ENCODE results near the gene C16orf95. TPM values are rescaled to one million over a fixed set of nuclear protein-coding genes. Genes with fewer than 3 reads are reported as not detected.

The C16orf95 gene
- total and polyA plus RNA-seq, 4 donors, result 0.48 to 4.3 (median 2.1) TPM

- H3K36me3 ChIP-seq (ENCODE audit: control insufficient read depth in 4 of 4, insufficient read depth in 4 of 4, low read length in 4 of 4), result peaks cover 12 to 28% (median 21%) of the 10 kb centered on the region in 4 donors
- no peak for ATAC-seq (ENCODE audit: insufficient read depth, low FRiP score)
- TF ChIP-seq, protein P1, sequence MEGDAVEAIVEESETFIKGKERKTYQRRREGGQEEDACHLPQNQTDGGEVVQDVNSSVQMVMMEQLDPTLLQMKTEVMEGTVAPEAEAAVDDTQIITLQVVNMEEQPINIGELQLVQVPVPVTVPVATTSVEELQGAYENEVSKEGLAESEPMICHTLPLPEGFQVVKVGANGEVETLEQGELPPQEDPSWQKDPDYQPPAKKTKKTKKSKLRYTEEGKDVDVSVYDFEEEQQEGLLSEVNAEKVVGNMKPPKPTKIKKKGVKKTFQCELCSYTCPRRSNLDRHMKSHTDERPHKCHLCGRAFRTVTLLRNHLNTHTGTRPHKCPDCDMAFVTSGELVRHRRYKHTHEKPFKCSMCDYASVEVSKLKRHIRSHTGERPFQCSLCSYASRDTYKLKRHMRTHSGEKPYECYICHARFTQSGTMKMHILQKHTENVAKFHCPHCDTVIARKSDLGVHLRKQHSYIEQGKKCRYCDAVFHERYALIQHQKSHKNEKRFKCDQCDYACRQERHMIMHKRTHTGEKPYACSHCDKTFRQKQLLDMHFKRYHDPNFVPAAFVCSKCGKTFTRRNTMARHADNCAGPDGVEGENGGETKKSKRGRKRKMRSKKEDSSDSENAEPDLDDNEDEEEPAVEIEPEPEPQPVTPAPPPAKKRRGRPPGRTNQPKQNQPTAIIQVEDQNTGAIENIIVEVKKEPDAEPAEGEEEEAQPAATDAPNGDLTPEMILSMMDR (IDR thresholded peaks at IDR 0.05; ENCODE audit: control extremely low read depth, extremely low read depth), result no peak
- DNase-seq, result no peak
- no peak overlapping the region for H3K27ac ChIP-seq (ENCODE audit: low read depth in 1 of 2, low read length in 1 of 2)
- peaks cover 1 to 16% (median 9%) of the 10 kb centered on the region in 5 donors for H3K4me1 ChIP-seq (ENCODE audit: control insufficient read depth in 5 of 5, insufficient read depth in 5 of 5, low read length in 5 of 5)
- H3K9ac ChIP-seq (ENCODE audit: insufficient read depth in 1 of 2, low read length in 2 of 2), result no peak overlapping the region
- WGBS, 2 donors, result 96 to 98% methylated on average over 8 of the region's 8 CpGs
- H3K9me3 ChIP-seq (ENCODE audit: control insufficient read depth in 4 of 4, insufficient read depth in 3 of 4, low read length in 3 of 4), result peaks cover 0 to 2% (median 0%) of the 10 kb centered on the region in 4 donors
- no peaks in the 10 kb centered on the region for H3K27me3 ChIP-seq (ENCODE audit: control insufficient read depth in 3 of 3, insufficient read depth in 3 of 3, low read length in 2 of 3)
- no peak overlapping the region for H3K4me3 ChIP-seq
Measured at GRCh38 chr16:87361916-87362619, 44.9 kb upstream of the C16orf95 start.

DNA sequence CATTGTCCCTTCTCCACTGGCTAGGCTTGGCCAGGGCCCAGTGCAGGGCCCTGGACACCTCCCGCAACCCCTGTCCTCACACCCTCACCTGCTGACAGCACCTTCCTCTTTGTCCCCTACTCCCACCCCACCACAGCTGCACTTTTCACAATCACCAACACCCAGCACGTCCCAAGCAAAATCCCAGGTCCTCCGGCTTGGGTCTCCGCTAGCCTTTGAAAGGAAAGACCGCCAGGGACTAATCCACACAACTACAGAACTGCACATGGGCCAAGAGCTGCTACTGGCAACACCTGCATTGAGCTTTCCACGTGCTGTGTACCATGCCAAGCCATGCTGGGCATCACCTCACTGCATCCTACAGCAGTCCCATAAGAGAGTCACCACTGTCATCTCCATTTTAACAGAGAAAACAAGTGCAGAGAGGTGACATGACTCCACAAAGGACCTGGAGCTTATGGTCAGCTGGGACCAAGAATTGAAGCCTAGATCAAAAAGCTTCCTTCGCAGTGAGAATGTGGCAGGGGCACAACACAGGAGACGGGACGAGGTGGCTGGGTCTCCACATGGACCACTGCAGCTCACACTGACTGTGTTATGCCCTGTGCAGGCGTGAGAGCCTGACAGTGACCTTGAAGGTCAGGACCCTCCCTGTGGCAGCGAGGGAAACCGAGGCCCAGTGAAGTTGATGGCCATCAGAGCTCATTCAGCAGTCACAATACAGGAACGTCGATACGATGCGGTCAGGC lies 43.8 kb upstream of the C16orf95 start:
- TF ChIP-seq, protein P1 (IDR thresholded peaks at IDR 0.05; ENCODE audit: control extremely low read depth, extremely low read depth), result no peak
- Histone ChIP-seq H3K4me1 (ENCODE audit: control insufficient read depth in 5 of 5, insufficient read depth in 5 of 5, low read length in 5 of 5) (peaks cover 0 to 16% (median 9%) of the 10 kb centered on the region in 5 donors), H3K9ac (ENCODE audit: insufficient read depth in 1 of 2, low read length in 2 of 2) (no peak overlapping the region), H3K36me3 (ENCODE audit: control insufficient read depth in 4 of 4, insufficient read depth in 4 of 4, low read length in 4 of 4) (peaks cover 12 to 28% (median 20%) of the 10 kb centered on the region in 4 donors), H3K9me3 (ENCODE audit: control insufficient read depth in 4 of 4, insufficient read depth in 3 of 4, low read length in 3 of 4) (peaks cover 0 to 2% (median 0%) of the 10 kb centered on the region in 4 donors), H3K27me3 (ENCODE audit: control insufficient read depth in 3 of 3, insufficient read depth in 3 of 3, low read length in 2 of 3) (no peaks in the 10 kb centered on the region), H3K4me3 (no peak overlapping the region), H3K27ac (ENCODE audit: low read depth in 1 of 2, low read length in 1 of 2) (no peak overlapping the region)
- ATAC-seq (ENCODE audit: insufficient read depth, low FRiP score) (no peak), DNase-seq (no peak)
- WGBS, 2 donors, result 98 to 99% methylated on average over 16 of the region's 16 CpGs

DNA sequence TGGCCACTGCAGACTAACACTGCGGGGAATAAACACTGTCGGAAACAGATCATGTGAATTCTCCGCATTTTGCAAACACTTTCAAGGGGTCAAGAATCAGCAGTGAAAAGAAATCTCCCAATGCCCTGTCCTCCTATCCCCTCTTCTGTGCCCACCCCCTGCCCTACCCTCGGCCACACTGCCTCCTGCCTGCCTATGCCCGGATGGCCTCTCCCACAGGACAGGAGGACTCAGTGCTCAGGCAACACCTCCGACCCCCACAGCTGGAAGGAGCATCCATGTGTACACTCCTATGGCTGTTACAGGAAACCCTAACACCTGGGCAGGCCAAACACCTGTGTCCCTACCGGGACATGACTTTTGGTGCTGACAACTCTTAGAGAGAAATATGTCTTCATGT lies 41.9 kb upstream of the C16orf95 start:
- Histone ChIP-seq H3K27ac (ENCODE audit: low read depth in 1 of 2, low read length in 1 of 2) (no peak overlapping the region), H3K36me3 (ENCODE audit: control insufficient read depth in 4 of 4, insufficient read depth in 4 of 4, low read length in 4 of 4) (peaks cover 12 to 28% (median 21%) of the 10 kb centered on the region in 4 donors), H3K4me1 (ENCODE audit: control insufficient read depth in 5 of 5, insufficient read depth in 5 of 5, low read length in 5 of 5) (peaks cover 0 to 12% (median 7%) of the 10 kb centered on the region in 5 donors), H3K9me3 (ENCODE audit: control insufficient read depth in 4 of 4, insufficient read depth in 3 of 4, low read length in 3 of 4) (peaks cover 0 to 2% (median 0%) of the 10 kb centered on the region in 4 donors), H3K4me3 (no peak overlapping the region), H3K27me3 (ENCODE audit: control insufficient read depth in 3 of 3, insufficient read depth in 3 of 3, low read length in 2 of 3) (no peaks in the 10 kb centered on the region), H3K9ac (ENCODE audit: insufficient read depth in 1 of 2, low read length in 2 of 2) (no peak overlapping the region)
- 96 to 100% methylated on average over 7 of the region's 7 CpGs for WGBS, 2 donors
- TF ChIP-seq, protein P1 (IDR thresholded peaks at IDR 0.05; ENCODE audit: control extremely low read depth, extremely low read depth), result no peak
- DNase-seq (no peak), ATAC-seq (ENCODE audit: insufficient read depth, low FRiP score) (no peak)

All from lung (tissue), 12 donors.